Gastroesophageal sphincter (tissue), 3 donors: Measurements from ENCODE around the gene SLC18A2.

Experiments
- EP300 ChIP-seq: sonication (generic); formaldehyde crosslinking; IDR thresholded peaks from one replicate; pipeline ENCODE4 v1.6.1; 2017; ENCODE audit warnings: antibody characterized with exemption, mild to moderate bottlenecking
- POLR2A ChIP-seq, 2 donors: fragments of 450-650 bp; IDR thresholded peaks; one replicate each; pipeline ENCODE4 v1.6.1; 2017; ENCODE audit warnings: antibody characterized with exemption in 2 of 2, mild to moderate bottlenecking in 2 of 2, moderate library complexity in 1 of 2
- POLR2AphosphoS5 ChIP-seq: sonication (generic); formaldehyde crosslinking; IDR thresholded peaks from one replicate; pipeline ENCODE4 v1.6.1; 2017; ENCODE audit warnings: antibody characterized with exemption
- TF ChIP-seq, protein P1 (sequence below), 4 experiments: fragments of 200-600 bp in 2 of 4; fragments of 450-650 bp in 2 of 4; sonication (generic) in 1 of 4; IDR thresholded peaks; one replicate each; pipeline ENCODE4 v1.5.1; 2017 to 2019; ENCODE audit warnings: antibody characterized with exemption in 4 of 4, mild to moderate bottlenecking in 2 of 4, moderate library complexity in 2 of 4

- TF ChIP-seq, protein P1, sequence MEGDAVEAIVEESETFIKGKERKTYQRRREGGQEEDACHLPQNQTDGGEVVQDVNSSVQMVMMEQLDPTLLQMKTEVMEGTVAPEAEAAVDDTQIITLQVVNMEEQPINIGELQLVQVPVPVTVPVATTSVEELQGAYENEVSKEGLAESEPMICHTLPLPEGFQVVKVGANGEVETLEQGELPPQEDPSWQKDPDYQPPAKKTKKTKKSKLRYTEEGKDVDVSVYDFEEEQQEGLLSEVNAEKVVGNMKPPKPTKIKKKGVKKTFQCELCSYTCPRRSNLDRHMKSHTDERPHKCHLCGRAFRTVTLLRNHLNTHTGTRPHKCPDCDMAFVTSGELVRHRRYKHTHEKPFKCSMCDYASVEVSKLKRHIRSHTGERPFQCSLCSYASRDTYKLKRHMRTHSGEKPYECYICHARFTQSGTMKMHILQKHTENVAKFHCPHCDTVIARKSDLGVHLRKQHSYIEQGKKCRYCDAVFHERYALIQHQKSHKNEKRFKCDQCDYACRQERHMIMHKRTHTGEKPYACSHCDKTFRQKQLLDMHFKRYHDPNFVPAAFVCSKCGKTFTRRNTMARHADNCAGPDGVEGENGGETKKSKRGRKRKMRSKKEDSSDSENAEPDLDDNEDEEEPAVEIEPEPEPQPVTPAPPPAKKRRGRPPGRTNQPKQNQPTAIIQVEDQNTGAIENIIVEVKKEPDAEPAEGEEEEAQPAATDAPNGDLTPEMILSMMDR (IDR thresholded peaks at IDR 0.05), result no peak
- TF ChIP-seq POLR2A (IDR thresholded peaks at IDR 0.05), result no peak
- no peak for TF ChIP-seq POLR2AphosphoS5
- TF ChIP-seq EP300, result no peak
Measured at GRCh38 chr10:117253908-117254307, 13.0 kb downstream of the SLC18A2 start.
